Smooth muscle cell (in vitro differentiated cells): ENCODE measurements around the gene SAMD8. TPM values are rescaled to one million over a fixed set of nuclear protein-coding genes. Genes with fewer than 3 reads are reported as not detected.
"Not testable (repeated sequence)": the region's sequence is repeated elsewhere in the genome, so short reads cannot be mapped to it uniquely, and the experiment has no call there.

ENCODE experiments used
- DNase-seq: peaks from one replicate; lab custom pipeline; 2025; ENCODE audit not compliant: unreplicated experiment; lab: John Stamatoyannopoulos, UW
- H2AFZ ChIP-seq: fragments of 200-600 bp; sonication (generic); 2 replicates; pipeline ENCODE4 v1.6.0; 2016; ENCODE audit warnings: antibody characterized with exemption, low read depth, mild to moderate bottlenecking
- H3F3A ChIP-seq: fragments of 200-600 bp; sonication (generic); 2 replicates; pipeline ENCODE4 v1.6.0; 2017; ENCODE audit warnings: antibody characterized with exemption, low read depth
- H3K27ac ChIP-seq: fragments of 200-600 bp; sonication (generic); 2 replicates; pipeline ENCODE4 v1.5.1; 2016; ENCODE audit warnings: low read depth, mild to moderate bottlenecking
- H3K27me3 ChIP-seq: fragments of 200-600 bp; sonication (generic); 2 replicates; pipeline ENCODE4 v1.6.1; 2016; ENCODE audit warnings: low read depth, mild to moderate bottlenecking
- H3K36me3 ChIP-seq: fragments of 200-600 bp; sonication (generic); 2 replicates; pipeline ENCODE4 v1.5.1; 2016; ENCODE audit warnings: low read depth
- H3K4me1 ChIP-seq: fragments of 200-600 bp; sonication (generic); 2 replicates; pipeline ENCODE4 v1.5.1; 2016; ENCODE audit warnings: low read depth
- H3K4me2 ChIP-seq: fragments of 200-600 bp; sonication (generic); 2 replicates; pipeline ENCODE4 v1.6.0; 2016; ENCODE audit warnings: mild to moderate bottlenecking
- H3K4me3 ChIP-seq: fragments of 200-600 bp; sonication (generic); 2 replicates; pipeline ENCODE4 v1.5.1; 2016; ENCODE audit warnings: mild to moderate bottlenecking
- H3K79me2 ChIP-seq: fragments of 200-600 bp; sonication (generic); 2 replicates; pipeline ENCODE4 v1.6.0; 2016; ENCODE audit warnings: low read depth, mild to moderate bottlenecking
- H3K9ac ChIP-seq: fragments of 200-600 bp; sonication (generic); 2 replicates; pipeline ENCODE4 v1.6.0; 2016; ENCODE audit warnings: low read depth
- H3K9me3 ChIP-seq: fragments of 200-600 bp; sonication (generic); replicated peaks from 2 replicates; pipeline ENCODE4 v1.5.1; 2016; ENCODE audit warnings: low read depth
- H4K20me1 ChIP-seq: fragments of 200-600 bp; sonication (generic); 2 replicates; pipeline ENCODE4 v1.6.0; 2016; ENCODE audit warnings: low read depth
- WGBS: methylation state at CpG from one replicate; pipeline ENCODE4 v1.1.7; 2016; ENCODE audit warnings: low lambda C conversion rate; 5-methylcytosine and 5-hydroxymethylcytosine counted together
- polyA plus RNA-seq: library from polyadenylated mRNA; unstranded; fragments of >200 nt; fragmentation: Nextera tagmentation; extraction: Ambion mirVana; gene quantifications from 2 replicates; pipeline ENCODE4 v1.2.1, GENCODE V29; 2016
- total RNA-seq: library from RNA; depleted of rRNA; stranded (reverse); fragments of >200 nt; gene quantifications from 2 replicates; pipeline ENCODE4 v1.2.3, GENCODE V29; 2014
- TF ChIP-seq, protein P1 (sequence below): fragments of 200-600 bp; sonication (generic); IDR thresholded peaks from 2 replicates; pipeline ENCODE4 v1.5.1; 2017; ENCODE audit warnings: borderline replicate concordance, mild to moderate bottlenecking, antibody characterized with exemption; ENCODE audit not compliant: insufficient read depth, poor library complexity, severe bottlenecking

SAMD8 gene
- total and polyA plus RNA-seq, 2 experiments from 2014 or later, result 7.4 to 30.1 TPM

DNA sequence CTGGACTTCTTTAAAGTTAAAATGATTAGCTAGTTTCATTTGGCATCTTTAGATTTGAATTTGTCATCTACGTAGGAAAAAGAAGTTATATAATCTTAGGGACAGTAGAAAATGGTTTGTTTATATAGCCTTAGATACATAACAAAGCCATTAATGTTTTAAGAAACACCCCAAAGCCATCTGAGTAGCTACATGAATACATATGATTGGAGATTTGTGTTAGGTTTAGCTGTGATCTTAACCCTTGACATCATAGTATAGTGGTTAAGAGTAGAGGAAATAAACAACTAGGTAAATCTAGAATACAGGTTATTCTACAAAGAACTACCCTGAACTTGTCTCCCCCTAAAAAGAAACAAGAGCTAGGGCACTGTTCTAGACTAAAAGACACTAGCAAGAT, 18.1 kb downstream of the SAMD8 start:
- DNase-seq, result no peak
- H3K36me3 ChIP-seq, result no peaks in the 10 kb centered on the region
- H3F3A ChIP-seq, result peaks cover 6% of the 10 kb centered on the region
- no peaks in the 10 kb centered on the region for H3K9me3 ChIP-seq
- no peaks in the 10 kb centered on the region for H3K4me1 ChIP-seq
- no peaks in the 10 kb centered on the region for H3K27me3 ChIP-seq
- H4K20me1 ChIP-seq, result peaks cover 96% of the 10 kb centered on the region
- peaks cover 78% of the 10 kb centered on the region for H3K79me2 ChIP-seq
- H3K4me2 ChIP-seq, result no peak overlapping the region
- H3K9ac ChIP-seq, result no peak overlapping the region
- H3K4me3 ChIP-seq, result no peak overlapping the region
- WGBS, result 96% methylated on average over 1 of the region's 1 CpG
- TF ChIP-seq, protein P1, sequence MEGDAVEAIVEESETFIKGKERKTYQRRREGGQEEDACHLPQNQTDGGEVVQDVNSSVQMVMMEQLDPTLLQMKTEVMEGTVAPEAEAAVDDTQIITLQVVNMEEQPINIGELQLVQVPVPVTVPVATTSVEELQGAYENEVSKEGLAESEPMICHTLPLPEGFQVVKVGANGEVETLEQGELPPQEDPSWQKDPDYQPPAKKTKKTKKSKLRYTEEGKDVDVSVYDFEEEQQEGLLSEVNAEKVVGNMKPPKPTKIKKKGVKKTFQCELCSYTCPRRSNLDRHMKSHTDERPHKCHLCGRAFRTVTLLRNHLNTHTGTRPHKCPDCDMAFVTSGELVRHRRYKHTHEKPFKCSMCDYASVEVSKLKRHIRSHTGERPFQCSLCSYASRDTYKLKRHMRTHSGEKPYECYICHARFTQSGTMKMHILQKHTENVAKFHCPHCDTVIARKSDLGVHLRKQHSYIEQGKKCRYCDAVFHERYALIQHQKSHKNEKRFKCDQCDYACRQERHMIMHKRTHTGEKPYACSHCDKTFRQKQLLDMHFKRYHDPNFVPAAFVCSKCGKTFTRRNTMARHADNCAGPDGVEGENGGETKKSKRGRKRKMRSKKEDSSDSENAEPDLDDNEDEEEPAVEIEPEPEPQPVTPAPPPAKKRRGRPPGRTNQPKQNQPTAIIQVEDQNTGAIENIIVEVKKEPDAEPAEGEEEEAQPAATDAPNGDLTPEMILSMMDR, result no peak
- H2AFZ ChIP-seq, result no peak overlapping the region
- H3K27ac ChIP-seq, result no peak overlapping the region

DNA sequence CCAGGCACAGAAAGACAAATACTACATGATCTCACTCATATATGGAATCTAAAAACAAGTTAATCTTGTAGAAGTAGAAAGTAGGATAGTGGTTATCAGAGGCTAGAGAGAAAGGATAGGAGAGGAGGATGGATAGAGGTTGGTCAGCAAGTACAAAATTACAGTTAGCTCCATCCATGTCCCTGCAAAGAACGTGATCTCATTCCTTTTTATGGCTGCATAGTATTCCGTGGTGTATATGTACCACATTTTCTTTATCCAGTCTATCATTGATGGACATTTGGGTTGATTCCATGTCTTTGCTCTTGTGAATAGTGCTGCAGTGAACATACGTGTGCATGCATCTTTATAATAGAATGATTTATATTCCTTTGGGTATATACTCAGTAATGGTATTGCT, 22.2 kb downstream of the SAMD8 start:
- not testable (repeated sequence) for H3K27me3 ChIP-seq, H3K36me3 ChIP-seq, H3F3A ChIP-seq, H3K4me2 ChIP-seq, H2AFZ ChIP-seq, H3K9me3 ChIP-seq, H3K4me1 ChIP-seq, H3K27ac ChIP-seq, H3K4me3 ChIP-seq, H3K9ac ChIP-seq, DNase-seq
- 98% methylated on average over 3 of the region's 3 CpGs for WGBS
- Histone ChIP-seq H3K79me2 (peaks cover 85% of the 10 kb centered on the region), H4K20me1 (peaks cover 96% of the 10 kb centered on the region)

DNA sequence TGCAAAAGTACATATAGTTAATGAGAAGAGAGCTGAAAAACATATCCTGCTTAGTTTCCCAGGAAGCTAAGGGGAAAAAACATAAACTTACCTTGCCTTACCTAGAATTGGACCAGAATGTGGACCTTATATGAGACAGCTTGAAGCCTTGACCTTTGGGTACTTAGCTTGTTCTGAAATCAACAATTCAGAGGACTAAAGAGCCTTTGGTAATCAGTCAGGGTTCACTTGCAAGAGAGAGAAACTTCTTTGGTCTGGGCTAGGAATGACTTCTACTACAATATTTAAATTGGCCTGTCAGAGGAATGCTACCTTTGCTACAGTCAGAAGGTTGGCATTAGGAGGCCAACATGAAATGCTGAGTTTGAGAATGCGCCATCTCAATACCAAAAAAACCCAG, 24.9 kb downstream of the SAMD8 start:
- TF ChIP-seq, protein P1, result no peak
- WGBS, result 92% methylated on average over 1 of the region's 1 CpG
- Histone ChIP-seq H3K27me3 (no peaks in the 10 kb centered on the region), H3K4me1 (no peaks in the 10 kb centered on the region), H3K79me2 (peaks cover 88% of the 10 kb centered on the region), H3K9ac (no peak overlapping the region), H2AFZ (no peak overlapping the region), H3K4me3 (no peak overlapping the region), H3K9me3 (no peaks in the 10 kb centered on the region), H3K27ac (no peak overlapping the region), H3F3A (no peaks in the 10 kb centered on the region), H3K36me3 (no peaks in the 10 kb centered on the region), H4K20me1 (peaks cover 97% of the 10 kb centered on the region), H3K4me2 (no peak overlapping the region)
- no peak for DNase-seq

DNA sequence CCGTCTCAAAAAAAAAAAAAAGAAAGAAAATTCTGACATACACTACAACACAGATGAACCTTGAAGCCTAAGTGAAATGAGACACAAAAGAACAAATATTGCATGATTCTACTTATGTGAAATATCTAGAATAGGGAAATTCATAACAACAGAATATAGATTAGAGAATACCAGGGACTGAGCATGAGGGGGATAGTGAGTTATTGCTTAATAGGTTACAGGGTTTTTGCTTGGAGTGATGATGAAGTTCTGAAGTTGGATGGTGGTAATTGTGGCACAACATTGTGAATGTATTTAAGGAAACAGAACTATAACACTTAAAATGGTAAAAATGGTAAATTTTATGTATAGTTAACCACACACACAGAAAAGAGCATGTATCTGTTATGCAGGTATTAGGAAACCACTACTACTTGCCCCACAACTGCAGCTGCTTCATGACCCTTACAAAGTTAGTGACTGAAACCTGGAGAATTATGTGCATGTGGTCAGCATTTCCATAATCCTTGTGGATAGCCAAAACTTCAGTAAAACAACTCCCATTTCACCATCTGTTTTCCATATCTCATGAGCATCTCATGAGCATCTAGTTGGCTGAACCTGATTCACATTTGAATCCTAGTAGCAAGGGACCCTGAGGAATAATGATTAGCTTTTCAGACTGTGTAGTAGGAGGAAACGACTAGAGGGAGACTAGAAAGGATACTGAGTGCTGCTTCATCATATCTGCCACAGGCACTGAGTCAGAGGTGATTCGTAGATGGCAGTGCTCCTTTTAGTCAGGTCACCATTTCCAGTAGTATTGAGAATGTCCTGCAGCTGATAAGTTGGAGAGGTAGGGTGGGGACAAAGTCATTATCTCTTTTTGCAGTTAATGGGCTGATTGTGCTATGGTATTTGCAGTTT, 26.3 kb downstream of the SAMD8 start:
- no peaks in the 10 kb centered on the region for H3K27me3 ChIP-seq
- no peaks in the 10 kb centered on the region for H3K36me3 ChIP-seq
- no peak overlapping the region for H3K4me2 ChIP-seq
- 38% methylated on average over 3 of the region's 3 CpGs for WGBS
- peaks cover 83% of the 10 kb centered on the region for H3K79me2 ChIP-seq
- no peak overlapping the region for H3K4me3 ChIP-seq
- peaks cover 91% of the 10 kb centered on the region for H4K20me1 ChIP-seq
- no peak overlapping the region for H2AFZ ChIP-seq
- peak overlapping the region; percentile 27 for H3K27ac ChIP-seq
- H3K4me1 ChIP-seq, result no peaks in the 10 kb centered on the region
- H3K9me3 ChIP-seq, result no peaks in the 10 kb centered on the region
- H3F3A ChIP-seq, result no peaks in the 10 kb centered on the region
- TF ChIP-seq, protein P1, result no peak
- H3K9ac ChIP-seq, result no peak overlapping the region
- DNase-seq, result no peak
